ENCODE data around the gene MYO1C.
"Not testable (repeated sequence)": the region's sequence is repeated elsewhere in the genome, so short reads cannot be mapped to it uniquely, and the experiment has no call there.

MYO1C gene

DNA sequence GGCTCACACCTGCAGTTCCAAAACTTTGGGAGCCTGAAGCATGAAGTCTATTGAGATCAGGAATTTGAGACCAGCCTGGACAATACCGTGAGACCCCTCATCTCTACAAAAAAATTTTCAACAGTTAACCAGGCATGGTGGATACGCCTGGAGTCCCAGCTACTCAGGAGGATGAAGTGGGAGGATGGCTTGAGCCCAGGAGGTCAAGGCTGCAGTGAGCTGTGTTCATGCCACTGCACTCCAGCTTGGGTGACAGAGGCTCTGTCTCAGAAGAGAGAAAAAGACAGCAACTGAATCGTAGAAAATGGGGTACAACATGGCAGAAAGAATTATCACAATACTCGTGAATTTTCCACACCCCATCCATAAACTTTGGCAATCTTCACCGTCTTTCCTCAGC, 39.6 kb downstream of the MYO1C start:
- peaks cover 18% of the 10 kb centered on the region for H3K4me1 ChIP-seq (ENCODE audit: insufficient read depth, low read length, poor library complexity, severe bottlenecking)
- H3K27me3 ChIP-seq (ENCODE audit: insufficient read depth, low read length, poor library complexity, severe bottlenecking): no peaks in the 10 kb centered on the region
- no peaks in the 10 kb centered on the region for H3F3A ChIP-seq (ENCODE audit: low read depth)
- TF ChIP-seq, protein P1, sequence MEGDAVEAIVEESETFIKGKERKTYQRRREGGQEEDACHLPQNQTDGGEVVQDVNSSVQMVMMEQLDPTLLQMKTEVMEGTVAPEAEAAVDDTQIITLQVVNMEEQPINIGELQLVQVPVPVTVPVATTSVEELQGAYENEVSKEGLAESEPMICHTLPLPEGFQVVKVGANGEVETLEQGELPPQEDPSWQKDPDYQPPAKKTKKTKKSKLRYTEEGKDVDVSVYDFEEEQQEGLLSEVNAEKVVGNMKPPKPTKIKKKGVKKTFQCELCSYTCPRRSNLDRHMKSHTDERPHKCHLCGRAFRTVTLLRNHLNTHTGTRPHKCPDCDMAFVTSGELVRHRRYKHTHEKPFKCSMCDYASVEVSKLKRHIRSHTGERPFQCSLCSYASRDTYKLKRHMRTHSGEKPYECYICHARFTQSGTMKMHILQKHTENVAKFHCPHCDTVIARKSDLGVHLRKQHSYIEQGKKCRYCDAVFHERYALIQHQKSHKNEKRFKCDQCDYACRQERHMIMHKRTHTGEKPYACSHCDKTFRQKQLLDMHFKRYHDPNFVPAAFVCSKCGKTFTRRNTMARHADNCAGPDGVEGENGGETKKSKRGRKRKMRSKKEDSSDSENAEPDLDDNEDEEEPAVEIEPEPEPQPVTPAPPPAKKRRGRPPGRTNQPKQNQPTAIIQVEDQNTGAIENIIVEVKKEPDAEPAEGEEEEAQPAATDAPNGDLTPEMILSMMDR (conservative IDR thresholded peaks at IDR 0.05; ENCODE audit: low read length): no peak
- TF ChIP-seq EZH2phosphoT487 (IDR thresholded peaks at IDR 0.05; ENCODE audit: borderline replicate concordance): no peak
- H3K36me3 ChIP-seq (ENCODE audit: insufficient read depth, low read length): no peaks in the 10 kb centered on the region
- peaks cover 29% of the 10 kb centered on the region for H4K20me1 ChIP-seq (ENCODE audit: insufficient read depth, low read length, poor library complexity, severe bottlenecking)
- no peaks in the 10 kb centered on the region for H3K9me2 ChIP-seq (replicated peaks; ENCODE audit: low read depth, low read length)
- H3K4me3 ChIP-seq (ENCODE audit: low read length, poor library complexity, severe bottlenecking): no peak overlapping the region
- no peak overlapping the region for H3K9ac ChIP-seq (ENCODE audit: low read depth, low read length, poor library complexity, severe bottlenecking)
- H3K9me3 ChIP-seq (ENCODE audit: insufficient read depth, low read depth, low read length): no peaks in the 10 kb centered on the region
- H3K79me2 ChIP-seq (ENCODE audit: insufficient read depth, low read length): peaks cover 77% of the 10 kb centered on the region
- H2AFZ ChIP-seq (ENCODE audit: low read length): no peak overlapping the region
- H3K4me2 ChIP-seq (ENCODE audit: low read depth, low read length, poor library complexity, severe bottlenecking): peak overlapping the region; percentile 25

DNA sequence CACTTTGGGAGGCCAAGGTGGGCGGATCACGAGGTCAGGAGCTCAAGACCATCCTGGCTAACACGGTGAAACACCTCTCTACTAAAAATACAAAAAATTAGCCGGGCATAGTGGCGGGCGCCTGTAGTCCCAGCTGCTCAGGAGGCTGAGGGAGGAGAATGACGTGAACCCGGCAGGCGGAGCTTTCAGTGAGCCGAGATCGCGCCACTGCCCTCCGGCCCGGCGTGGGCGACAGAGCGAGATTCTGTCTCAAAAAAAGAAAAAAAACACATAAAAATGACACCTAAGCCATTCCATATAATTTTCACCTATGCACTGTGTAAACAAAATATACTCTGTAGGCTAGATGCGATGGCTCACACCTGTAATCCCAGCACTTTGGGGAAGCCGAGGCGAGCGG, 42.2 kb downstream of the MYO1C start:
- Histone ChIP-seq H3K79me2 (ENCODE audit: insufficient read depth, low read length) (peaks cover 90% of the 10 kb centered on the region), H4K20me1 (ENCODE audit: insufficient read depth, low read length, poor library complexity, severe bottlenecking) (peaks cover 23% of the 10 kb centered on the region), H3K4me1 (ENCODE audit: insufficient read depth, low read length, poor library complexity, severe bottlenecking) (peaks cover 25% of the 10 kb centered on the region)
- not testable (repeated sequence) for H3K27me3 ChIP-seq (ENCODE audit: insufficient read depth, low read length, poor library complexity, severe bottlenecking); H3K4me2 ChIP-seq (ENCODE audit: low read depth, low read length, poor library complexity, severe bottlenecking); H3K4me3 ChIP-seq (ENCODE audit: low read length, poor library complexity, severe bottlenecking); H3F3A ChIP-seq (ENCODE audit: low read depth); H2AFZ ChIP-seq (ENCODE audit: low read length); H3K9me2 ChIP-seq (replicated peaks; ENCODE audit: low read depth, low read length); H3K9me3 ChIP-seq (ENCODE audit: insufficient read depth, low read depth, low read length); H3K9ac ChIP-seq (ENCODE audit: low read depth, low read length, poor library complexity, severe bottlenecking); H3K36me3 ChIP-seq (ENCODE audit: insufficient read depth, low read length)

DNA sequence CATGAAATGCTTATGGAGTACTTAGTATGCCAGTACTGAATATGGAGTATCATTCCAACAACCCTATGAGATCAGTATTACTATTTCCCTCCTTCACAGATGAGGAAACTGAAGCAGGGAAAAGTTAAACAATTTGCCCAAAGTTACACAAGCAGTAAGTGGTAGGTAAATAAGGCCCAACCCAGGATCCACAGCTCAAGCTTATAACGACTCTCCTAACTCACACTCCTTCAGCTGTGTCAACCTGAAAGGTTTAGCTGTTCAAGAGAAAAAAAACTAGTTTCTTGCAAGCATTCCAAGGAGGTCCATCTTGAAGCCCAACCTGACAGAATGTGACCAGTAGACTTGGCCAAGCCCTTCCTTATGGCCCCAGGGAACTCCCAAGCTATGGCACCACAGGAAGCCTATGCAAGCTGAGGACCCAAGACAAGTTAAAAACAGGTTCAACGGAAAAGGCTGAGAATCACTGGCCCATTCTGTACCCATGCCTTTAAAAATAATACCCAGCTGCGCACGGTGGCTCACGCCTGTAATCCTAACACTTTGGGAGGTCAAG, 43.0 kb downstream of the MYO1C start:
- TF ChIP-seq, protein P1 (conservative IDR thresholded peaks at IDR 0.05; ENCODE audit: low read length): no peak
- TF ChIP-seq EZH2phosphoT487 (IDR thresholded peaks at IDR 0.05; ENCODE audit: borderline replicate concordance): no peak
- Histone ChIP-seq H3F3A (ENCODE audit: low read depth) (no peaks in the 10 kb centered on the region), H3K9me2 (replicated peaks; ENCODE audit: low read depth, low read length) (no peaks in the 10 kb centered on the region), H3K36me3 (ENCODE audit: insufficient read depth, low read length) (no peaks in the 10 kb centered on the region), H3K4me2 (ENCODE audit: low read depth, low read length, poor library complexity, severe bottlenecking) (no peak overlapping the region), H3K4me1 (ENCODE audit: insufficient read depth, low read length, poor library complexity, severe bottlenecking) (peaks cover 19% of the 10 kb centered on the region), H2AFZ (ENCODE audit: low read length) (no peak overlapping the region), H3K79me2 (ENCODE audit: insufficient read depth, low read length) (peaks cover 88% of the 10 kb centered on the region), H4K20me1 (ENCODE audit: insufficient read depth, low read length, poor library complexity, severe bottlenecking) (peaks cover 15% of the 10 kb centered on the region), H3K9me3 (ENCODE audit: insufficient read depth, low read depth, low read length) (no peaks in the 10 kb centered on the region), H3K4me3 (ENCODE audit: low read length, poor library complexity, severe bottlenecking) (no peak overlapping the region), H3K9ac (ENCODE audit: low read depth, low read length, poor library complexity, severe bottlenecking) (no peak overlapping the region), H3K27me3 (ENCODE audit: insufficient read depth, low read length, poor library complexity, severe bottlenecking) (no peaks in the 10 kb centered on the region)

DNA sequence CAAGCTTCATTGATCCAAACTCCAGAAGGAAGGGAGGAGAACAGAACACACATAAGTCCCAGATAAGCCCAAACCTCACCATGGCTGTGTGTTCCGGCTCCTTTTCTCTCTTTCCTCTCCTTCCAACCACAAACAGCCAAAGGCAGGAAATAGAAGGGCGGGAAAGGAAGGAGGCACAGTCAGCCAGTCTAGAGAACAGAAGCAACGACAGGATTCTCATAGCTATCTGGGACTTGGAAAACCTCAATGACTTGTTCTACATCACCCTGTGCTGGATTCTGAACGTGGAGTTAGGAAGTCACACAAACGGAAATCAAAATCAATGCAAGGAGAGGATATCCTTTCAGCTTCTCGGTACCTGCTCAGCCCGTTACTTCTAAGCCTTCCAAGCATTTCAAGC, 45.4 kb downstream of the MYO1C start:
- no peak for TF ChIP-seq EZH2phosphoT487 (IDR thresholded peaks at IDR 0.05; ENCODE audit: borderline replicate concordance)
- TF ChIP-seq, protein P1 (conservative IDR thresholded peaks at IDR 0.05; ENCODE audit: low read length): no peak
- Histone ChIP-seq H3K9me2 (replicated peaks; ENCODE audit: low read depth, low read length) (no peaks in the 10 kb centered on the region), H2AFZ (ENCODE audit: low read length) (no peak overlapping the region), H3K36me3 (ENCODE audit: insufficient read depth, low read length) (no peaks in the 10 kb centered on the region), H3K4me2 (ENCODE audit: low read depth, low read length, poor library complexity, severe bottlenecking) (peak overlapping the region; percentile 40), H3K4me3 (ENCODE audit: low read length, poor library complexity, severe bottlenecking) (no peak overlapping the region), H3K4me1 (ENCODE audit: insufficient read depth, low read length, poor library complexity, severe bottlenecking) (peaks cover 7% of the 10 kb centered on the region), H3K27me3 (ENCODE audit: insufficient read depth, low read length, poor library complexity, severe bottlenecking) (no peaks in the 10 kb centered on the region), H3K79me2 (ENCODE audit: insufficient read depth, low read length) (peaks cover 71% of the 10 kb centered on the region), H3K9ac (ENCODE audit: low read depth, low read length, poor library complexity, severe bottlenecking) (no peak overlapping the region), H3F3A (ENCODE audit: low read depth) (no peaks in the 10 kb centered on the region), H3K9me3 (ENCODE audit: insufficient read depth, low read depth, low read length) (no peaks in the 10 kb centered on the region), H4K20me1 (ENCODE audit: insufficient read depth, low read length, poor library complexity, severe bottlenecking) (peaks cover 9% of the 10 kb centered on the region)
